Pulmonary artery endothelial cell (primary cell): ENCODE data around the gene PDE8B. TPM values are rescaled to one million over a fixed set of nuclear protein-coding genes. Genes with fewer than 3 reads are reported as not detected.
"Not testable (repeated sequence)": the region's sequence is repeated elsewhere in the genome, so short reads cannot be mapped to it uniquely, and the experiment has no call there.

Source experiments
- DNase-seq: peaks from one replicate; pipeline ENCODE4 v3.0.0-alpha.2; 2011; ENCODE audit warnings: low read depth, low spot score
- total RNA-seq: library from RNA; depleted of rRNA; stranded (reverse); fragments of >200 nt; gene quantifications from 2 replicates; pipeline ENCODE4 v1.2.3, GENCODE V29; 2014

Gene PDE8B
- total RNA-seq, 1 donor from 2014 or later, result not detected

DNA sequence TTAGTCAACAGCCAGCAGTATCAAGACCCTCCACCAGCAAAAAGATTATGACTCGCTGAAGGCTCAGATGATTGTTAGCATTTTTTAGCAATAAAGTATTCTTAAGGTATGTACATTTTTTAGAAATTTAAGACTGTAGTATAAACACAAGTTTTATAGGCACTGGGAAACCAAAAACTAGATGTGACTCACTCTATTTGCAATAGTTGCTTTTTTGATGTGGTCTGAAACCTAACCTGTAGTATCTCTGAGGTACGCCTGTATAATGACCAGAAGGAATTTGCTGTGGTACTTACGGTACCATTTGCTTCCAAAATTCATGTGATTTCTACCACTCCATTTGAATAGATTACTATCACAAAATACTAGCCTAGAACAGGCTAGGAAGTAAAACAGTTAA, 220.8 kb downstream of the PDE8B start:
- no peak for DNase-seq

DNA sequence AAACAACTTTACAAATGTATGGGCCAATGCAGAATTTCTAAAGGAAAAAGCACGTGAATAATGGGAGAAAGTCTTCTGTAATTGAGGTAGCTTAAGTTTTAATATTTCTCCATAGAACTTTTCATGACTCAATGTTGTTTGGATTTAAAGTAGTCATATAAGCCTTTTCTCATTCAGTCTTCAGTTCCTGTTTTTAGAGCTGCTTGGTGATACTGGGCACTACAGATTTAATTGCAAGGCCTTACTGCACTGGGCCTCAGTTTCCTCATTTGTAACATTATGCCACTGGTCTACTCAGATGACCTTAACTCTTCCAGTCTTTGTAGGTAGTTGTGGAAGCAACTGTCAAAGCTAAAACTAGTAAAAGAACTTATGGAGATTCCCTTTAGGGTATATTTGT, 221.2 kb downstream of the PDE8B start:
- DNase-seq, result no peak

DNA sequence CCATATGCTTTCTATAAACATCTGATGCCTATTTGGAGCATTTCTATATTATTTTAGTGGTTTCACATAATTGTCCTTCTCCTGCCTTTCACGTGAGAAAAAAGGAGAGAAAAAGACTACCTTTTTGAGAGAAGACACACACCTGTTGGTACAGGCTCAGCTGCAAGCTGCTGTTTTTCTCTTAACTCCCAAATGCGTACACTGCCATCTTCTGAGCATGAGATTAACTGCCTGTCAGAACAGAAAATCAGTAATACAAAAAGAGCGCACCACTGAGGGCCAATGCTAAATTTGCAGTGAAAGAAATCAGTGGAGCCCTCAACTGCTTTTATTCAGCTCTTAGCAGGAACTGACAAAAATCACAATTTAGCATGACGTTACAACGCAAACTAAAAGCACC, 226.7 kb downstream of the PDE8B start:
- DNase-seq, result no peak

DNA sequence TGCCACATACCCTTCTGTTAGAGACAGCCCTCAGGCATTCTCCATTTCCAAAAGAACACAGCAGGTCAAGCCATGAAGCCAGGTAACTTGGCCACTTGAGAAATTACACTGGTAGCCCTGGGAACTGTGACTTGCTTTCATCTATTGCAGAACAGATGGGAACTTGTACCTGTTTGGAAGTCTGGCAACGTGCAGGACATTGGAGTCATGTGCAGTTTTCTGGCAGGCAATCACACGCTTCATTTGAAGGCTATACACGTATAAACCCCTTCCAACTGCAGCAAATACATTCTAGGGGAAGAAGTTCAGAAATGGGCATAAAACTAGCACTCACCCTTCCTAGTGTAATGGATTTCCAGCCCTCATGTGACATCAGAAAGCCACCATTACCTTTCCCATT, 227.6 kb downstream of the PDE8B start:
- DNase-seq, result no peak

DNA sequence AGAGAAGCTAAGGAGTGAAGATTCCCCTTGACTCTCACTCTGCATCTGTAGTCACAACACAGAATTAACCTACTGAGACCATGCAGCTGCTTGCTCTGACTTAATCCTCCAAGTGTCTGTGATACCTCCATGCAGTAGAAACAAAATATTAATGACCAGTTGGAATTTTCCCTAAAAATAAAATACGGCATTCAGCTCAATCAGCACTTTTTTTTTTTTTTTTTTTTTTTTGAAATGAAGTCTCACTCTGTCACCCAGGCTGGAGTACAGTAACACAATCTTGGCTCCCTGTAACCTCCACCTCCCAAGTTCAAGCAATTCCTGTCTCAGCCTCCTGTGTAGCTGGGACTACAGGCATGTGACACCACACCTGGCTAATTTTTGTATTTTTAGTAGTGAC, 233.2 kb downstream of the PDE8B start:
- no peak for DNase-seq

DNA sequence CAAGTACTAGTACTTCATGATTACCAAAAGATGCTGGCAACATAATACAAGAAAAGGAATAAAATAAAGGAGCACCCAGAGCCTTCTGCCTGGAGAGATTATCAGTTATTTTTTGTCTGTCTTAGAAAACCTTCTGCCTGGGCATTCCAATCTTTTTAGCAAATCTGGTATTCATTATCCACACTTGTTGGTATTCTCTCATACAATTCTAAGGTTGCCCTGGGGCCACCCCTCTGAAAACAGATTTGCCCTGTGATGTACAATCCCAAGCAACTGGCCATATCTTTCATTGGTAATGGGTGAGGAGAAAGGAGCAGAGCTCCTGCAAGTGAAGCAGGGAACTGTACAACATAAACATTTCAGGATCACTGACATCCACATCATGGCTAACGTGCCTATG, 233.9 kb downstream of the PDE8B start:
- no peak for DNase-seq

DNA sequence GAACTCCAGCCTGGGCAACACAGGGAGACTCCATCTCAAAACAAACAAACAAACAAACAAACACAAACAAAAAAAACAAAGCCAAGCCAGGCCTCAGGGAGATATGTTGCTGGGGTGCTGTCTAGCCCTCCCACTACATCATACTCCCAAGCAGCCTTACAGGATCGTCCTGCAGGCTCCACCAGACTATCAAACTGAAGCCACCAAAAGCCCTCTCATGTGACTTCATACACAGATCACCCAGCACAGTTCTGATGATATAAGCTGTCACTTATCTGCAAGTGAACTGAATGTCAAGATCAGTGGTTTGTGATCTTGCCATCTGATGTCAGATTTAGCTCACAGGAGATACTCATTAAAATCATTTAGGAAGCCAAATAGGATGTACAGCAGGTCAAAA, 238.4 kb downstream of the PDE8B start:
- no peak for DNase-seq

DNA sequence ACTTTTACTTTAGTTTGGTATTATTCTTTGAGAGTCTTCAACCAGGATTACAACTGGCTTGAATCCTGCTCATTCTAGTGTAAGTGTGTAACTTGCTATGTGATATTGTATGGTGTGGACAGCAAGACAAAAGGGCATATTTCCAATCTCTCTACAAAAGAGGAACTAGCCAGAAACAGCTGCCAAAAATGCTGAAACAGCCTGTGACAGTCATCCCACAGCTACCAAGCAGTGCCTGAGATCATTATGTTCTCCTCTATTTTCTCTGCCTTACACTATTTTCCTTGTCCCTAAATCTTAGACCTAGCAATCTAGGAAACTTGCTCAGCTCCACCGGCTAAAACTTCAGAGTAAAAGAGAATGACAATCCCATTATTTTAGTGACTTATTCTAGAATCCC, 238.8 kb downstream of the PDE8B start:
- no peak for DNase-seq

DNA sequence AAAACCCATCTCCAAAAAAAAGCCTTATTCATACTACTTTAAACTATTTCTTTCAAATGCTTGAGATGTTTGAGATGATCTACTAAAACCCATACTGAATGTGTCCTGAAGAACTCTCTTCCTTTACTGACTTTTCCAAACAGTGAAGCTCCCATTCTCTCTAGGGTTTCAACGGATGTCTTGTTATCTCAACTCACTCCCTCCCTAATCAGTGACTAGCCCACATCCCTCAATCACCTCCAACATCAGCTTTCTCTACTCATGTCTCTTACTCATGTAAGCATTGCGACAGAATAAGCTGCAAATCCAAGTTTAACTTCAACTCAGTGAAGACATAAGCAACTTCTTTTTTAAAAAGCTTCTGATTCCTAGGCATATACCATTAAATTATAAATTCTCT, 239.5 kb downstream of the PDE8B start:
- no peak for DNase-seq

DNA sequence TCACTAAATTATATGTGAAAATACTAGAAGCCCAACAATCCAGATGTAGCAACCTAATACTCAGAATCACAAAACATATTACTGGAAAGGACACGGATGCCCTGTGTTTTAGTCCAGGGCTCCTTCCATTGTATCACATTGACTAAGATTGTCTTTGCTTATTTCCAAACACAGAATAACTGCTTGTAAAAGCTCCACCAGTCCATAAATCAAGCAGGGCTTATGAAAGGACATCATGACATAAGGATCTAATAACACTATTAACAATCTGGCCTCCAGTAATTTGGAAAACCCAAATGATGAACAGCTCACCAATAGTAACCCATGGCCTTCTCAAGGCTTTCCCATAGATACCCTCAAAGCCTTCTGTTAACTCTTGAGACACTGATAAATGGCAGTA, 241.9 kb downstream of the PDE8B start:
- DNase-seq, result no peak

DNA sequence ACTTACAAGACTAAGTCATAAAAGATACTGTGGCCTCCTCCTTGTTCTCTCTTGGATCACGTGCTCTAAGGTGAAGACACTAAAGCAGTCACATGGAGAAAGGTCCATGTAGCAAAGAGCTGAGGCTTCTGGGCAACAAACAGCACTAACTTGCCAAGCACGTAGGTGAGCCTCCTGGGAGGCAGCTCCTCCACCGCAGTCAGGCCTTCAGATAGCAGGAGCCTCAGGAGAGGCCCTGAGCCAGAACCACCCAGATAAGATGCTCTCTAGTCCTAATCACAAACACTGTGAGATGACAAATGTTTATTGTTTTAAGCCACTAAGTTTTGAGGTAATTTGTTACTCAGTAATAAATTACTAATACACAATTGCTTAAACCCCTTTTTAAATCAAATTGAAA, 243.6 kb downstream of the PDE8B start:
- DNase-seq, result no peak

DNA sequence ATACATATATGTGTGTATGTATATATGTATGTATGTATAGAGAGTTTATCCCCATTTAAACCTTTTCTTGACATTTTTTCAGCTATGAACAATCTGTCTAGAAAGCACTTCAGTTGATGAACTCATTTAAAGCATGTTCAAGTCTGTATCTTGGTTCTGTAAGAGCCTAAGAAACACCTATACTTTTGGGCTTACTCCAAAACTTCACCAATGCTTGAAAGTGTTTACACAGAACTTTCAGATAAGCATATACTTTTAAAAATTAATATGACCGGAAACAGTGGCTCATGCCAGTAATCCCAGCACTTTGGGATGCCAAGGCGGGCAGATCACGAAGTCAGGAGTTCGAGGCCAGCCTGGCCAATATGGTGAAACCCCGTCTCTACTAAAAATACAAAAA, 250.8 kb downstream of the PDE8B start:
- DNase-seq, result no peak

DNA sequence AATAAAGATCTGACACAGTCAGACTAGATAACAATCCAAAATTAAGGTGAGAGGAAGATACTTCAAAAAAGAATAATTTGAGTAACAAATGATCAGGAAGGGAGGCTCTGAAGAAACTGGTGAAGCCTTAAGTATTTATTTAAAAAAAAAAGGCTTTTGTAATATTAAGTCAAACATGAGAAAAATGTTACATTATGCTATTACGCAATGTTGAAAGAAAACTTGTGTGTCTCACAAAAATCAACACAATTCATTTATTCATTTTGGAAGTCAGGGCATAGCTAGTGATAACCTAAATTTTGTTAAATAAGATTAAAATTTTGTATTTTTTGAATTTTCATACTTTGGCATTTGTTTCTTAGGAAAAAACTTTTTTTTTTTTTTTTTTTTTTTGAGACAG, 253.4 kb downstream of the PDE8B start:
- no peak for DNase-seq

DNA sequence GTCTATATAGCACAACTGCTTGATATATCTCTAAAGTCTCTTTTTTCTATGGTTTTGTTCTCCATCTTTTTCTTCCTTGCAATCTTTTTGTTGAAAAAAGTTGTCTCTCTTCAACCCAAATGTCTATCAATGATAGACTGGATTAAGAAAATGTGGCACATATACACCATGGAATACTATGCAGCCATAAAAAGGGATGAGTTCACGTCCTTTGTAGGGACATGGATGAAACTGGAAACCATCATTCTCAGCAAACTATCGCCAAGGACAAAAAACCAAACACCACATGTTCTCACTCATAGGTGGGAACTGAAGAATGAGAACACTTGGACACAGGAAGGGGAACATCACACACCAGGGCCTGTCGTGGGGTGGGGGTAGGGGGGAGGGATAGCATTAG, 258.4 kb downstream of the PDE8B start:
- not testable (repeated sequence) for DNase-seq

DNA sequence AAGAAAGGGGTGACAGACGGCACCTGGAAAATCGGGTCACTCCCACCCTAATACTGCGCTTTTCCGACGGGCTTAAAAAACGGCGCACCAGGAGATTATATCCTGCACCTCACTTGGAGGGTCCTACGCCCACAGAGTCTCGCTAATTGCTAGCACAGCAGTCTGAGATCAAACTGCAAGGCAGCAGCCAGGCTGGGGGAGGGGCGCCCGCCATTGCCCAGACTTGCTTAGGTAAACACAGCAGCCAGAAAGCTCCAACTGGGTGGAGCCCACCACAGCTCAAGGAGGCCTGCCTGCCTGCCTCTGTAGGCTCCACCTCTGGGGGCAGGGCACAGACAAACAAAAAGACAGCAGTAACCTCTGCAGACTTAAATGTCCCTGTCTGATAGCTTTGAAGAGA, 264.6 kb downstream of the PDE8B start:
- DNase-seq, result not testable (repeated sequence)

Other genes starting within 250 kb of the PDE8B start
- 23.1 and 35.4 TPM in 2 replicates for gene AGGF1, start 180.3 kb upstream of the PDE8B start, total RNA-seq
- gene ZBED3, start 123.4 kb upstream of the PDE8B start, total RNA-seq, result 1.7 and 3.6 TPM in 2 replicates